K562 (cell line): Measurements from ENCODE around the gene SAMD11. TPM values are rescaled to one million over a fixed set of nuclear protein-coding genes. Genes with fewer than 3 reads are reported as not detected.

Experiments used
- ATAC-seq: fragments of 200-7000 bp; cut with Tn5 transposase; 3 replicates; pipeline ENCODE4 v1.9.1; 2020; ENCODE audit warnings: moderate library complexity
- BruUV-seq: library from RNA; stranded (reverse); fragments of 400-500 nt; replicated peaks from 2 replicates; lab custom pipeline; 2021; lab: Mats Ljungman, UMichigan
- CTCF ChIA-PET: fragments of 300-600 bp; formaldehyde crosslinking; extraction: SDS; loops from one replicate; lab custom pipeline; 2021; ENCODE audit warnings: low intra/inter-chr PET ratio; lab: Yijun Ruan, JAX
- POLR2A ChIA-PET: fragments of 300-600, 350-650 bp; sonication (Branson Sonifier 250); formaldehyde crosslinking; extraction: SDS; loops from one replicate; lab custom pipeline; 2021; ENCODE audit warnings: antibody characterized with exemption, inconsistent platforms; lab: Yijun Ruan, JAX
- DNase-seq, 4 experiments: peaks; one replicate each; pipeline versions ENCODE4 v3.0.0 to v3.0.0-alpha.2; 2011 to 2018; ENCODE audit warnings: low spot score in 3 of 4, mixed read lengths in 3 of 4; ENCODE audit errors: extremely low read depth in 1 of 4
- FAIRE-seq: peaks from 2 replicates; lab custom pipeline; 2011; peaks lifted over from hg19 to GRCh38; lab: Jason Lieb, UNC
- H2AFZ ChIP-seq: 2 replicates; pipeline ENCODE4 v1.6.0; 2011; ENCODE audit warnings: low read depth, low read length, control low read depth, inconsistent platforms
- H3K27ac ChIP-seq: fragments of 200-600 bp; 3 replicates; pipeline ENCODE4 v1.8.0; 2011; ENCODE audit warnings: low read depth, mild to moderate bottlenecking, control low read depth, inconsistent platforms, low read length, moderate library complexity, mixed read lengths; ENCODE audit errors: extremely low read depth
- H3K27me3 ChIP-seq, 2 experiments: fragments of 300-600 bp in 1 of 2; 2 replicates in 1 of 2; 3 replicates in 1 of 2; pipeline versions ENCODE4 v1.6.0 to v1.8.0; 2011; ENCODE audit warnings: inconsistent platforms in 2 of 2, low read length in 2 of 2, mild to moderate bottlenecking in 1 of 2, mixed read lengths in 1 of 2, moderate library complexity in 1 of 2; ENCODE audit not compliant: control insufficient read depth in 2 of 2, insufficient read depth in 2 of 2
- H3K36me3 ChIP-seq: fragments of 300-600 bp; 3 replicates; pipeline ENCODE4 v1.8.0; 2011; ENCODE audit warnings: mild to moderate bottlenecking, low read length, inconsistent platforms; ENCODE audit not compliant: control insufficient read depth, insufficient read depth
- H3K4me1 ChIP-seq, 2 experiments: fragments of 200-600 bp in 1 of 2; replicated peaks in 1 of 2; 2 replicates in 1 of 2; 3 replicates in 1 of 2; pipeline versions ENCODE4 v1.5.1 to v1.8.0; 2011; ENCODE audit warnings: inconsistent platforms in 2 of 2, low read length in 2 of 2, mild to moderate bottlenecking in 1 of 2, mixed read lengths in 1 of 2, moderate library complexity in 1 of 2; ENCODE audit not compliant: control insufficient read depth in 2 of 2, insufficient read depth in 2 of 2
- H3K4me2 ChIP-seq: 2 replicates; pipeline ENCODE4 v1.6.1; 2011; ENCODE audit warnings: low read length, control low read depth, inconsistent platforms, mixed read lengths; ENCODE audit not compliant: insufficient read depth
- H3K4me3 ChIP-seq: fragments of 200-600 bp; sonication (generic), shearing (Covaris generic); 2 replicates; pipeline ENCODE4 v1.5.1; 2016; ENCODE audit warnings: control low read depth, inconsistent platforms
- H3K79me2 ChIP-seq: fragments of 200-600 bp; 3 replicates; pipeline ENCODE4 v1.8.0; 2011; ENCODE audit warnings: low read length, inconsistent platforms; ENCODE audit not compliant: control insufficient read depth, insufficient read depth
- H3K9ac ChIP-seq, 2 experiments: 2 replicates each; pipeline versions ENCODE4 v1.6.0 to v1.6.1; 2011; ENCODE audit warnings: low read depth in 2 of 2, low read length in 2 of 2, control low read depth in 1 of 2, inconsistent platforms in 1 of 2, mild to moderate bottlenecking in 1 of 2, mixed read lengths in 1 of 2; ENCODE audit not compliant: insufficient read depth in 1 of 2
- H3K9me1 ChIP-seq: one replicate; pipeline ENCODE4 v1.6.0; 2011; ENCODE audit warnings: inconsistent platforms, mild to moderate bottlenecking, low read length, moderate library complexity; ENCODE audit not compliant: control insufficient read depth, insufficient read depth
- H3K9me3 ChIP-seq: replicated peaks from 2 replicates; pipeline ENCODE4 v1.5.1; 2011; ENCODE audit warnings: low read depth, low read length, inconsistent platforms; ENCODE audit not compliant: control insufficient read depth, insufficient read depth
- H4K20me1 ChIP-seq: replicated peaks from 2 replicates; pipeline ENCODE4 v1.6.1; 2011; ENCODE audit warnings: low read length, inconsistent platforms, mixed read lengths; ENCODE audit not compliant: control insufficient read depth, insufficient read depth
- DACH1 ChIP-seq: fragments of 450-650 bp; IDR thresholded peaks from 2 replicates; pipeline ENCODE4 v1.6.1; 2018; ENCODE audit not compliant: partially characterized antibody
- HMGN3 ChIP-seq: IDR thresholded peaks from 2 replicates; pipeline ENCODE4 v1.6.1; 2011; ENCODE audit warnings: borderline replicate concordance, low read depth, mild to moderate bottlenecking, mixed read lengths, low read length; ENCODE audit not compliant: insufficient read length; ENCODE audit errors: extremely low read depth
- MAFG ChIP-seq: fragments of 450-650 bp; conservative IDR thresholded peaks from 2 replicates; pipeline ENCODE4 v1.6.1; 2016; ENCODE audit warnings: missing genetic modification characterization, missing compliant biosample characterization
- WGBS: fragments of 100-300 bp; shearing (Covaris generic); methylation state at CpG from one replicate; pipeline ENCODE4 v1.1.6; 2016; ENCODE audit warnings: low coverage, mixed read lengths; ENCODE audit not compliant: insufficient coverage; ENCODE audit errors: missing lambda C conversion rate; 5-methylcytosine and 5-hydroxymethylcytosine counted together
- in situ Hi-C: fragments of 300-500 bp; cut with MboI; formaldehyde crosslinking; loops from 4 replicates; pipeline ENCODE4 v1.15.0; 2018; ENCODE audit warnings: inconsistent platforms, mixed read lengths
- intact Hi-C: fragments of 100-400 bp; cut with micrococcal nuclease; formaldehyde crosslinking; loops from 2 replicates; pipeline ENCODE4 v1.14.2; 2022
- polyA plus RNA-seq, 8 experiments: library from polyadenylated mRNA; depleted of rRNA in 4 of 8; stranded (reverse) in 5 of 8; unstranded in 3 of 8; fragments of >200 nt; fragmentation: Nextera tagmentation in 2 of 8; fragmentation: Illumina TruSeq in 1 of 8; extraction: Ambion mirVana in 2 of 8; extraction: Trizol in 1 of 8; gene quantifications; 2 replicates each; pipeline versions ENCODE4 v1.2.1 to v1.2.3, GENCODE V29; 2011 to 2014; ENCODE audit warnings: inconsistent platforms in 1 of 8, missing spikeins in 1 of 8
- total RNA-seq, 7 experiments: library from RNA; depleted of rRNA in 6 of 7; stranded (reverse); fragments of >200 nt in 6 of 7; fragmentation: Illumina TruSeq in 2 of 7; extraction: Trizol in 2 of 7; gene quantifications; 2 replicates each; pipeline versions ENCODE4 v1.2.1 to v1.2.3, GENCODE V29; 2011 to 2021; ENCODE audit warnings: low replicate concordance in 1 of 7
- TF ChIP-seq, protein P1 (sequence below): fragments of 250-450 bp; sonication (Bioruptor Pico); IDR thresholded peaks from 2 replicates; pipeline ENCODE4 v1.9.0; 2021; ENCODE audit warnings: mild to moderate bottlenecking, inconsistent platforms

Gene SAMD11
- total and polyA plus RNA-seq, 9 of the 15 experiments (the other 6 are each of a cell fraction or from before 2014, with no cell fraction given) = 0.07 to 0.82 (median 0.11) TPM; not detected in 2

DNA sequence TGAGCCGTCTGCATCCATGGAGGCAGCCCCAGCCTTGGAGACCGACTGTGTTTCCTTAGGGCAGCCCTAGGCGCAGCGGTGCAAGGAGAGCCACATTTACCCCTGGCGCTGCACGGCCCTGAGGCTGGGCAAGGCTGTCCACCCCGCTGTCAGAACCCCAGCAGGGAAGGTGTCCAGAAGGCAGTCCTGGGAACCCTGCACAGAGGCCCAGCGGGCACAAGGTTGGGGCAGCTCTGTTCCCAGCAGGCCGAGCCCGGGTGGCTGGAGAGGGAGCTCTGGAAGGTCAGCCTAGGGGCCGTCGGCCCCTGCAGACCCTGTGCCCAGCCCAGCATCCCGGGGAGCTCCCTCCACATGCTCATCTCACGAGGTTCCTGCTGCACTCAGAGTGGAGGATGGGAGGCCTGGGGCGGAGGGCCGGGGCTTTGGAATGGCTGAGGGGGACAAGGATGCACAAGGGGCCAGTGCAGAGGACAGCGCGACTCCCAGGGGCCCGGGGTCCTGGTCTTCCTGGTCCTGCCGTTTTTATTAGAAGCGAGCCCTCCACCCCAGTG lies 19.9 kb upstream of the SAMD11 start:
- no peaks in the 10 kb centered on the region for H3K79me2 ChIP-seq
- WGBS = 71% methylated on average over 19 of the region's 21 CpGs
- no peak for FAIRE-seq
- H3K27ac ChIP-seq = no peak overlapping the region
- ATAC-seq = no peak; the same call in 2 of the 3 replicates
- H3K4me3 ChIP-seq = peak overlapping the region; percentile 48
- intact Hi-C loops (loop anchor here (2.0 kb wide), 1 partner anchor 73 kb away; no protein-coding TSS in a partner anchor), in situ Hi-C loops (no loop called here)
- H3K9me3 ChIP-seq = no peaks in the 10 kb centered on the region
- H3K9ac ChIP-seq = peak overlapping the region; percentile 23 to 91; a peak in 2 of 4 replicates
- H3K36me3 ChIP-seq = no peaks in the 10 kb centered on the region
- peak overlapping the region; percentile 63 for H3K4me2 ChIP-seq
- TF ChIP-seq HMGN3 (peak; percentile 33), MAFG (no peak), DACH1 (no peak)
- TF ChIP-seq, protein P1, sequence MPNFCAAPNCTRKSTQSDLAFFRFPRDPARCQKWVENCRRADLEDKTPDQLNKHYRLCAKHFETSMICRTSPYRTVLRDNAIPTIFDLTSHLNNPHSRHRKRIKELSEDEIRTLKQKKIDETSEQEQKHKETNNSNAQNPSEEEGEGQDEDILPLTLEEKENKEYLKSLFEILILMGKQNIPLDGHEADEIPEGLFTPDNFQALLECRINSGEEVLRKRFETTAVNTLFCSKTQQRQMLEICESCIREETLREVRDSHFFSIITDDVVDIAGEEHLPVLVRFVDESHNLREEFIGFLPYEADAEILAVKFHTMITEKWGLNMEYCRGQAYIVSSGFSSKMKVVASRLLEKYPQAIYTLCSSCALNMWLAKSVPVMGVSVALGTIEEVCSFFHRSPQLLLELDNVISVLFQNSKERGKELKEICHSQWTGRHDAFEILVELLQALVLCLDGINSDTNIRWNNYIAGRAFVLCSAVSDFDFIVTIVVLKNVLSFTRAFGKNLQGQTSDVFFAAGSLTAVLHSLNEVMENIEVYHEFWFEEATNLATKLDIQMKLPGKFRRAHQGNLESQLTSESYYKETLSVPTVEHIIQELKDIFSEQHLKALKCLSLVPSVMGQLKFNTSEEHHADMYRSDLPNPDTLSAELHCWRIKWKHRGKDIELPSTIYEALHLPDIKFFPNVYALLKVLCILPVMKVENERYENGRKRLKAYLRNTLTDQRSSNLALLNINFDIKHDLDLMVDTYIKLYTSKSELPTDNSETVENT (CRISPR knock-in tag) = 0 out of 2 replicates have a peak, but pooled peaks have one; percentile 22
- no peak for DNase-seq
- H4K20me1 ChIP-seq = no peaks in the 10 kb centered on the region; the same call in 1 of the 2 replicates
- peaks cover 12 to 64% of the 10 kb centered on the region in 2 experiments for H3K4me1 ChIP-seq
- ChIA-PET POLR2A (interaction anchor here (1.0 to 1.1 kb wide), 2 partner anchors 17 to 19 kb away, joined by 3 to 5 read pairs; no protein-coding TSS in a partner anchor), CTCF (interaction anchor here (0.7 to 1.5 kb wide), 4 partner anchors 35 to 387 kb away, joined by 3 to 12 read pairs (median 4); no protein-coding TSS in a partner anchor)
- BruUV-seq = no TSS peak
- H2AFZ ChIP-seq = peak overlapping the region; percentile 57; the same call in 1 of the 2 replicates
- H3K9me1 ChIP-seq = no peaks in the 10 kb centered on the region
- H3K27me3 ChIP-seq = peaks cover 9 to 22% of the 10 kb centered on the region in 2 experiments; a peak in 4 of 5 replicates
